HG03175 (cell line): ENCODE measurements around the gene PRKX.
"Not testable (repeated sequence)": the region's sequence is repeated elsewhere in the genome, so short reads cannot be mapped to it uniquely, and the experiment has no call there.

Experiments used
- ATAC-seq: cut with Tn5 transposase; IDR thresholded peaks from one replicate; pipeline ENCODE4 v1.9.1; 2021; ENCODE audit warnings: mild to moderate bottlenecking, moderate library complexity; ENCODE audit not compliant: unreplicated experiment

Gene PRKX

GRCh38 chrX:3712051-3712869, 1.2 kb downstream of the PRKX start:
- peak; percentile 10 for ATAC-seq

GRCh38 chrX:3711331-3711917, 2.0 kb downstream of the PRKX start:
- peak; percentile 33 for ATAC-seq

DNA sequence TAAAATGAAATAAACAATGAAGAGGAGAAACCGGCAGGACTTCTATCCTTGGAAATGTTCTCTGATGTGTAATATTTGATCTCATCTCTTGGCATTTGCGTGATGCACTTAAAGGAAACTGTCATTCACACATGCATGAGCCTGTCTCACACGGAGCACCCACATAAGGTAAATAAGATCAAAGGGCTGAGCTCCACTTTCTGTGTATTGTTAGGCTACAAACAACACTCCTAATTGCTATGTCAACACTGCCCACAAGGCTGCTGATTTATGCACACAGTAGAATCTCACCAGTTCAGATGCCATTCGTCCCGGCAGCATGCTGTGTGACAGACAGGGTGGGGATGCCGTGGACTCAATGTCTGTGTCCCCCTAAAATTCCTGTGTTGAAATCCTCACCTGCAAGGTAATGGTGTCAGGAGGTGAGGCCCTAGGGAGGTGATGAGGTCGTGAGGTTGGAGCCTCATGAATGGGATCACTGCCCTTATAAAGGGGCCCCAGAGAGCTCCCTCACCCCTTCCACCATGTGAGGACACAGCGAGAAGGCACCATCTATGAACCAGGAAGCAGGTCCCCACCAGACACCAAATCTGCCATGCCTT, 5.7 kb downstream of the PRKX start:
- ATAC-seq, result not testable (repeated sequence)

- no peak for ATAC-seq
Measured at GRCh38 chrX:3706481-3706880, 7.0 kb downstream of the PRKX start.

GRCh38 chrX:3703251-3703650, 10.2 kb downstream of the PRKX start:
- ATAC-seq, result not testable (repeated sequence)

GRCh38 chrX:3702095-3702494, 11.4 kb downstream of the PRKX start:
- ATAC-seq, result not testable (repeated sequence)

DNA sequence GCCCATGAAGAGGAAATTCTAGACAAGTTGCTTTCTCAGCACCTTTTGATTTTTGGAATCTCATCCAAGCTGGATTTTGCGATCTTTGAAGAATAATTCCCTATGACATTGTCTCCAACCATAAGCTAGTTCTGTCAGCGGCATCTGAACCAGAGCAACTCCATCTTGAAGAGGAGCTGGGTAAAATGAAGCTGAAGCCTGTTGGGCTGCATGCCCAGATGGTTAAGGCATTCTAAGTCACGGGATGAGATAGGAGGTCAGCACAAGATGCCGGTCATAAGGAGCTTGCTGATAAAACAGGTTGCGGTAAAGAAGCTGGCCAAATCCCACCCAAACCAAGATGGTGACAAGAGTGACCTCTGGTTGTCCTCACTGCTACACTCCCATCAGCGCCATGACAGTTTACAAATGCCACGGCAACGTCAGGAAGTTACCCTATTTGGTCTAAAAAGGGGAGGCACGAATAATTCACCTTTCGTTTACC, 12.0 kb downstream of the PRKX start:
- ATAC-seq, result not testable (repeated sequence)

GRCh38 chrX:3699821-3700381, 13.5 kb downstream of the PRKX start:
- peak; percentile 62 for ATAC-seq

DNA sequence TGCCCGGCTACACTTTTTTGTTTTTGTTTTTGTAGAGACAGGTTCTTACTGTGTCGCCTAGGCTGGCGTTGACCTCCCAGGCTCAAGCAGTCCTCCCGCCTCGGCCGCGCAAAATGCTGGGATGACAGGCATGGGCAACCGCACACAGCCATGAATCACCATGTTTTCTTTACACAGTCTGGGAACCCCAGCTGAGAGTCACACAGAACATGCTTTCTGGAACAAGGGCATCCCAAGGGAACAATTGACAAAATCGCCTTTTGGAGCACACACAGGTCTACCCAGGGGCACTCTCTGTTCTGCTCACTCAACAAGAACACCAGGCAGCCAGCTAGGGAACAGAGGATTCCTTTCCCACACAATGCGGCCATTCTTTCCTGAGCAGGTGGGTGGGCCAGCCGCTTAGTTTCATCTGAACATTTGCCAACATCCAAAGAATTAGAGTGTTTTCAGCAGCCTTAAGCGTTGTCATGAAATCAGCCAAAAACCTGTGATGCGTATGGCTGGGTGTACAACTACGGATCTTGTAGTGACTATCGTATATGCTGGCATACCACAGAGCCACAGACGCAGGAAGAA, 15.7 kb downstream of the PRKX start:
- ATAC-seq, result no peak

- no peak for ATAC-seq
Measured at GRCh38 chrX:3697220-3697684, 16.2 kb downstream of the PRKX start.

DNA sequence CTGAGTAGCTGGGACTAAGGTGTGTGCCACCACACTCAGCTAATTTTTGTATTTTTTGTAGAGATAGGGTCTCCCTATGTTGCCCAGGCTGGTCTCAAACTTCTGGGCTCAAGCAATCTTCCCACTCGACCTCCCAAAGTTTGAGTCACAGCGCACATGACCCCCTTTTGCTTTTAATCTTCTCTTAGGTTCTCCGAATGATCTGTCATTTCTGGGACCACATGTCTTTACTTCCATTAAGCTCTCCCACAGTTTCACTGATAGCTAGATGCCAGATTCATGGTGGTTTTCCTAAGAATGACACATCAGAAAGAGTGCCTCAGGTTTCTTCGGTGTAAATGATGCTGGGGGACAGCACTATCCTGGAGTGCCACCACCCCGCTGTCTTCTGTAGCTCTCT, 17.9 kb downstream of the PRKX start:
- ATAC-seq, result no peak

DNA sequence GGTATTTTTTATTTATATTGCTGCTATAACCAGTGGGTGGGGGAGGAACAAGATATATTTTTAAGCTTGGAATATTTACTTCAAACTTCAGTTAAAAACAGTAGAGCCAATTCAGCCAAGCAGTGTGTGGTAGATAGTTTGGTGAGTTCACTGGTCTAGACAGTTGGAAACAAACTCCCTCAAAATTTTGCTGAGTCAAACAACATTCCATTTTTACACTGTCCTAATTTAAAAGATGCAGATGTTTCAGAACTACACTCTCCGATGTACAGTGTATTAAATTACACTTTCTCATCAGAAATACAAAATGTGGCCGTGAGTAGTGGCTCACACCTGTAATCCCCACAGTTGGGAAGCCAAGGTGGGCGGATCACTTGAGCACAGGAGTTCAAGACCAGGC, 23.3 kb downstream of the PRKX start:
- no peak for ATAC-seq

DNA sequence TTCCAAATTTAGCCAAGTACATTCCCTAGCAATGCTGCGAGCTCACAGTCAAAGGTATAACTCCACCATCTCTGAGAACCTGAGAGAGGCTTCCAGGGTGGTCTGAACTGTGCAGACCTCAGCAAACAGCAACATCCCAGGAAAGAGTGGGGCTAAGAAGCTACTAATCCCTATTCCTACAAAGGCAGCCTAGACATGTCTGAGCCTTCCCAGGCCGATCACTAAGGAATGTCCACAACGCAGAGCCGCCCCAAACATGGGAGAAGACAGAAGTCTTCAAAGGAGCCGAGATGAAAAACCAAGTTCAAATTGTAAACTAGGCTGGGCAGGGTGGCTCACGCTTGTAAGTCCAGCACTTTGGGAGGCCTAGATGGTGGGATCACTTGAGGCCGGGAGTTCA, 30.2 kb downstream of the PRKX start:
- ATAC-seq, result not testable (repeated sequence)

DNA sequence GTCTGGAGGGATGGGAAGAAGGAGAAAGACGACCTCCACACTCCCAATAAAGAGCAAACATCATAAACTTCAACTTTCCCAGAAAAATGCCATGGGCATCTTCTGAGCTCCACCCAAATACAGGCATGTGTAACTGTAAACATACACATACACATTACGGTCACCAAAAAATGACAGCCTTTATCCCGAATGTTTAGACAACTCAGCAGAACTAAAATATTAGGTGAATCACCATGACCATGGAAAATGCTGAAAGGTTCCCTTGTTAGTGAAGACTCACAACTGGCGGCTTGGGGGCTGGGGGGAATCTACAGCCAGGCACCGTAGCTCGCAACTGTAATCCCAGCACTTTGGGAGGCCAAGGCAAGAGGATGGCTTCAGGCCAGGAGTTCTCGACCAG, 33.0 kb downstream of the PRKX start:
- no peak for ATAC-seq

GRCh38 chrX:3679669-3680068, 33.8 kb downstream of the PRKX start:
- no peak for ATAC-seq

DNA sequence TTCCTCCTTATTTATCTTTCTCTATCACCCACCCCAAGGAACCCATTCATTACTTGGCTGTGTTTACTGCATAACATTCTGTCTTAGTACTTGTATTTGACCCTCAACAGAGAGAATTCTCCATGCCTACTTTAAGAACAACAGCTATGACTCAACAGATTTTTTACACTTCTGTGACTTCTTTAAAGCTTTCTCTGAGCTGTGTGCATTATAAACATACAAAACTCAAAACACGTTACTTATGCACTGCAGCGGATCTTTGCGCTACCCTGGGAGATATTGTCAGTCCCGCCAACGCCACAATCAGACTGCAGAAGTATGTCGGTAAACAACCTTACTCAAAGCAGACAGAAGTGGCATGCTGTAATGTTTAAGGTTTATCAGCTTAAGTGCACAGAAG, 35.1 kb downstream of the PRKX start:
- no peak for ATAC-seq

DNA sequence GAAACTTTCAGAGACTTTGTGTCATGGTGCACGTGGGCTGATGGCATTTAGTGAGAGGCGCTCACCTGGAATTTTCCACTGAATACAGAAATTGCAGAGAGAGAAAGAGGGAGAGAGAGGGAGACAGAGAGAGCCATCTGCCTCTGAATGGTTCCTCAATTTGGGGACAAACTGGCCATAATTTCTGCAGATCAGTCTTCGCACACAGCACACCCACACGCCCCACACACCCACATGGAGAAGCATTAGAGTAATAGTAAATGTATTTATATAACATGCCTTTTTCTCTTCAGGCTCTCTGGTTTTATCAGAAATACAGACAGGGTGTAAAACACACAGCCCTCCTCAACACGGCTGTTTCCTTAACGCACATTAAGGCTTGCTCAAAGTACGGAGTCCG, 38.6 kb downstream of the PRKX start:
- no peak for ATAC-seq

- no peak for ATAC-seq
Measured at GRCh38 chrX:3669841-3670475, 43.5 kb downstream of the PRKX start.

GRCh38 chrX:3666975-3667374, 46.5 kb downstream of the PRKX start:
- no peak for ATAC-seq

DNA sequence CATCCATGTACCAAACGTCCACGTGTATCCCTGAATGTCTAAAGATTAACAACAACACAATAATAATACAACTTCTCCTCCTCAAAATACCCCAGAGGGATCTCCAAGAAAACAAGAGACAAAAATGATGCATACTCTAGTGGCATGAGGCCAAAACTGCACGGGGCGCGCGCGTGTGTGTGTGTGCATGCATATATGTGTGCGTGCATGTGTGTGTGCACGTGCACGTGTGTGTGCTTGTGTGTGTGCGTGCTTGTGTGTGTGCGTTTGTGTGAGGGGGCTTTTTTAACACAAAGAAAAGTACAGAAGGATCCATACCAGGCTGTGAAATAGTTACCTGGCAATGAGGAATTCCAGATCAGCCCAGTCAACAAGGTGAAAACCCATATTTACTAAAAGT, 48.5 kb downstream of the PRKX start:
- ATAC-seq, result no peak
